Fibroblast of skin of right biceps (primary cell): Measurements from ENCODE around the gene RAD18.

Experiments used
- DNase-seq: peaks from one replicate; pipeline ENCODE4 v3.0.0-alpha.2; 2013

RAD18 gene

GRCh38 chr3:8963137-8963853 lies at the start of gene RAD18:
Gene RAD18, minus strand, starts transcription at chr3:8963472. Its CDS starts 87 bp downstream, at chr3:8963385.
- peak; percentile 93 for DNase-seq

- peak; percentile 16 for DNase-seq
These were observed 49.2 kb upstream of the RAD18 start for GRCh38 chr3:9012521-9012920.

GRCh38 chr3:9009976-9010545 lies 46.8 kb upstream of the RAD18 start:
- DNase-seq = no peak

- DNase-seq = peak; percentile 56
These were observed 45.4 kb upstream of the RAD18 start for GRCh38 chr3:9008550-9009255.

GRCh38 chr3:9007928-9008327 lies 44.7 kb upstream of the RAD18 start:
- DNase-seq = peak; percentile 49

GRCh38 chr3:9007213-9007612 lies 43.9 kb upstream of the RAD18 start:
- DNase-seq = no peak

GRCh38 chr3:9000041-9000440 lies 36.8 kb upstream of the RAD18 start:
- DNase-seq = no peak

- DNase-seq = no peak
These were observed 33.9 kb upstream of the RAD18 start for GRCh38 chr3:8997151-8997550.

- DNase-seq = peak; percentile 49
These were observed 33.4 kb upstream of the RAD18 start for GRCh38 chr3:8996681-8997121.

GRCh38 chr3:8996216-8996615 lies 32.9 kb upstream of the RAD18 start:
- no peak for DNase-seq

- no peak for DNase-seq
These were observed 31.0 kb upstream of the RAD18 start for GRCh38 chr3:8994226-8994625.

GRCh38 chr3:8993331-8993730 lies 30.1 kb upstream of the RAD18 start:
- no peak for DNase-seq

GRCh38 chr3:8992854-8993253 lies 29.6 kb upstream of the RAD18 start:
- DNase-seq = no peak

GRCh38 chr3:8992199-8992598 lies 28.9 kb upstream of the RAD18 start:
- no peak for DNase-seq

GRCh38 chr3:8990266-8991215 lies 27.3 kb upstream of the RAD18 start:
- peak; percentile 93 for DNase-seq

GRCh38 chr3:8988791-8989558 lies 25.7 kb upstream of the RAD18 start:
- peak; percentile 53 for DNase-seq

GRCh38 chr3:8988384-8988655 lies 25.0 kb upstream of the RAD18 start:
- no peak for DNase-seq

GRCh38 chr3:8987645-8988383 lies 24.5 kb upstream of the RAD18 start:
- DNase-seq = peak; percentile 63

- DNase-seq = no peak
These were observed 24.0 kb upstream of the RAD18 start for GRCh38 chr3:8987226-8987625.

GRCh38 chr3:8986741-8987140 lies 23.5 kb upstream of the RAD18 start:
- DNase-seq = no peak

- no peak for DNase-seq
These were observed 22.6 kb upstream of the RAD18 start for GRCh38 chr3:8985876-8986275.

GRCh38 chr3:8985411-8985831 lies 22.1 kb upstream of the RAD18 start:
- DNase-seq = no peak
